HPDE6-E6E7 (cell line): Measurements from ENCODE around the gene RIPOR1.

Source experiments
- DNase-seq: peaks from one replicate; pipeline ENCODE4 v3.0.0; 2011; ENCODE audit warnings: missing footprints; ENCODE audit errors: extremely low spot score

Gene RIPOR1

GRCh38 chr16:67539691-67540635 lies 11.3 kb downstream of the RIPOR1 start:
- DNase-seq, result no peak

- DNase-seq, result no peak
Observed at GRCh38 chr16:67540756-67541155, 12.1 kb downstream of the RIPOR1 start.

GRCh38 chr16:67541391-67542263 lies 13.0 kb downstream of the RIPOR1 start:
- no peak for DNase-seq

GRCh38 chr16:67542464-67542863 lies 13.8 kb downstream of the RIPOR1 start:
- no peak for DNase-seq

- DNase-seq, result no peak
Observed at GRCh38 chr16:67543036-67543435, 14.4 kb downstream of the RIPOR1 start.

- DNase-seq, result no peak
Observed at GRCh38 chr16:67543582-67543981, 15.0 kb downstream of the RIPOR1 start.

- no peak for DNase-seq
Observed at GRCh38 chr16:67544329-67544841, 15.8 kb downstream of the RIPOR1 start.

- no peak for DNase-seq
Observed at GRCh38 chr16:67544844-67545664, 16.4 kb downstream of the RIPOR1 start.

GRCh38 chr16:67545665-67546024 lies 17.0 kb downstream of the RIPOR1 start:
- no peak for DNase-seq

GRCh38 chr16:67546091-67546501 lies 17.5 kb downstream of the RIPOR1 start:
- no peak for DNase-seq

- DNase-seq, result peak; percentile 84
Observed at GRCh38 chr16:67546761-67547422, 18.3 kb downstream of the RIPOR1 start.

- no peak for DNase-seq
Observed at GRCh38 chr16:67547423-67548264, 19.0 kb downstream of the RIPOR1 start.

GRCh38 chr16:67548265-67549126 lies 19.9 kb downstream of the RIPOR1 start:
- DNase-seq, result no peak

- DNase-seq, result no peak
Observed at GRCh38 chr16:67549240-67549639, 20.6 kb downstream of the RIPOR1 start.

- DNase-seq, result no peak
Observed at GRCh38 chr16:67549936-67550335, 21.3 kb downstream of the RIPOR1 start.

GRCh38 chr16:67551091-67551490 lies 22.5 kb downstream of the RIPOR1 start:
- no peak for DNase-seq

- no peak for DNase-seq
Observed at GRCh38 chr16:67551972-67552371, 23.3 kb downstream of the RIPOR1 start.

- DNase-seq, result no peak
Observed at GRCh38 chr16:67552476-67552875, 23.8 kb downstream of the RIPOR1 start.

- DNase-seq, result no peak
Observed at GRCh38 chr16:67555795-67556212, 27.2 kb downstream of the RIPOR1 start.
